Measurements from ENCODE around the gene CPEB3.
A peak's percentile ranks its signal among the peaks of the same experiment; 100 is the strongest.
"Not testable (repeated sequence)": the region's sequence is repeated elsewhere in the genome, so short reads cannot be mapped to it uniquely, and the experiment has no call there.

The CPEB3 gene

DNA sequence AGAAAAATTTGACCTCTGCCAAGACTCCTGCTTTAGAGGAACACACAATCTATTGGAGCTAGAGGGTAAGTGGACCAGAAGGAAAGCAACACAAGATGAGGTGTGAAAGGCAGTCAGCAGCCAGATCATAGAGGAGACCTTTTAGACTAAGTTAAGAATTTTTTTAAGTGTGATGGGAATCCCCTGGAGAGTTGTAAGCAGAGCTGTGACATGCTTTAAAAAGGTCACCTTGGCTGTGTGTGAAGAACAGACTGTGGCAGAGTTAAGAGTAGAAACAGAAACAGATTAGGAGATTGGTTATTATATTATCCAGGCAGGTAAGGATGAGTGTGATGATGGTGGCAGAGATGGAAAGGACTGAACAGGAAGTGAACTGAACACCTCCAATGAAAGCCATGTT, 23.5 kb downstream of the CPEB3 start:
- no peak for DNase-seq (ENCODE audit: low read depth)

DNA sequence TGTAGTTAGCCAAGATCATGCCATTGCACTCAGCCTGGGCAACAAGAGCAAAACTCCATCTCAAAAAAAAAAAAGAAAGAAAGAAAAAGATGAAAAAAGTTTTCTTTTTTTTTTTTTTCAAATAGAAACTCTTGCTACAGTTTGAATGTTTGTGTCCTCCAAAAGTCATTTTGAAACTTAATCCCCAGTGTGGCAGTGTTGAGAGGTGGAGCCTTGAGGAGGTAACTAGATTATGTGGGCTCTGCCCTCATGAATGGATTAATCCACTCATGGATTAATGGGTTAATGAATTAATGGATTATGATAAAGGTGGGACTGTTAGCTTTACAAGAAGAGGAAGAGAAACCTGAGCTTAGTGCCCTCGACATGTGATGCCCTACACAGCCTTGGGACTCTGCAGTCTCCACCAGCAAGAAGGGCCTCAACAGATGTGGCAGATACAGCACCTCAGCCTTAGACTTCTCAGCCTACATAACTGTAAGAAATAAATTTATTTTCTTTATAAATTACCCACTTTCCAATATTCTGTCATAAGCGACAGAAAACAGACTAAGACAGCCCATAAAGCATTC, 25.1 kb downstream of the CPEB3 start:
- no peak for DNase-seq (ENCODE audit: low read depth)

DNA sequence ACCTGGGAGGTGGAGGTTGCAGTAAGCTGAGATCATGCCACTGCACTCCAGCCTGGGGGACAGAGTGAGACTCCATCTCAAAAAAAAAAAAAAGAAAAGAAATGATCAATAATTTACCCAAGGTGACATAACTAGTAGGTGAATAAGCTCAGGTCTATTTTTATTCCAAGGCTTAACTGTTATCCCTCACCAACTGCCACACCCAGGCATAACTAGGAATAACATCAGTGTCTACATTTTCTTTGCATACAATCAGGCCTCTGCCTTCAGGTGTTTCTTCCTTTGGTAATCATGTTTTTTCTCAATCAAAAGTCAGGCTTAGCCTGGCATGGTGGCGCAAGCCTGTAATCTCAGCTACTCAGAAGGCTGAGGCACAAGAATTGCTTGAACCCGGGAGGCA, 26.6 kb downstream of the CPEB3 start:
- DNase-seq (ENCODE audit: low read depth), result no peak

DNA sequence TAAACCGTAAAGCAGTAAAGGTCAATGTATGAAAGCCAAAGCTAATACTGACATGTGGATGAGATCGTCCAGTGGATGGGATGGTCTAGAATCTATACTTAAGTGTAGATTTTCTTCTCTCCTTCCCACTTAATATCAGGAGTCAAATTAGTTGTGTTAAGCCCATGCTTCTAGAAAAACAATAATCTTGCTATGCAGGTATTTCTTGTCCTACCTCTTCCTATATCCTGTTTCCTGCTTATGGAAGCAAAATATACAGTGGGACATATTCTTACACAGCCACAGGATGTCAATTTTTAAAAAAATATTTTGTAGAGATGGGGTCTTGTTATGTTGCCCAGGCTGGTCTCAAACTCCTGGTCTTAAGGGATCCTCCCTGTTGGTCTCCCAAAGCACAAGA, 27.5 kb downstream of the CPEB3 start:
- no peak for DNase-seq (ENCODE audit: low read depth)

- DNase-seq (ENCODE audit: low read depth), result no peak
Measured at GRCh38 chr10:92248566-92248965, 42.3 kb downstream of the CPEB3 start.

GRCh38 chr10:92244796-92245195, 46.1 kb downstream of the CPEB3 start:
- no peak for DNase-seq (ENCODE audit: low read depth)

DNA sequence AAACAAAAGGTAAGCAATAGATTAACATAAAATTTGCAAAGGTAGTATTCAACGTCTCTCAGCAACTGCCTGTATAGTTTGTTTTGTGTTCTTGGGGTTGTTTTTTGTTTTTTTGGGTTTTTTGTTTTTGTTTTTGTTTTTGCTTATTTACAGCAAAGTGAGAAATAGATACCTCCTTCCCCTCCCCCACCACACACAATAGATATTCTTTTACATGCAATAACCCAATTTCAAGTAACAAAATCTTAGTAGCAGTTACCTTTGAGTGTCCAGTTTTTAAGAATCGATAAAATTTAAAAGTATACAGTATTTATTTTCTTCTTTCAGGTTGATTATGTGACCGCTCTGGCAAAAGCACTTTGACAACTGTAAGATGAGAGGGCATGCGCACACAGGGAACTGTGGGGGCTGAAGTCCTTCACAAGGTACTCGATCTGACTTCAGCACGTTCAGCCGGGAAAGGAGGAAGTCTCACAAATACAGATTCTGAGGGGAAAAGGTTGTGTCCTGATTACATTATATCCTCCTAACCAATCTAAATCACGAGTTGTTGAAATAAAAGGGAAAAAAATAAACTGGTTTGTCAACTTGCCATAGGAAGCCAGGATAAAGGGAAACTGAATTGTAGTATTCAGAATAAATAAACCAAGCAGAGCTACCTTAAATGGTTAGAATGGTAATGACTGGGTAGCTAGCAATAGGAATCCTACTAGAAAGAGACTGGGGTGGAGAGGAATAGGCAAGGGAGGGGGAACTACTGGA, 47.8 kb downstream of the CPEB3 start:
- no peak for DNase-seq (ENCODE audit: low read depth)

DNA sequence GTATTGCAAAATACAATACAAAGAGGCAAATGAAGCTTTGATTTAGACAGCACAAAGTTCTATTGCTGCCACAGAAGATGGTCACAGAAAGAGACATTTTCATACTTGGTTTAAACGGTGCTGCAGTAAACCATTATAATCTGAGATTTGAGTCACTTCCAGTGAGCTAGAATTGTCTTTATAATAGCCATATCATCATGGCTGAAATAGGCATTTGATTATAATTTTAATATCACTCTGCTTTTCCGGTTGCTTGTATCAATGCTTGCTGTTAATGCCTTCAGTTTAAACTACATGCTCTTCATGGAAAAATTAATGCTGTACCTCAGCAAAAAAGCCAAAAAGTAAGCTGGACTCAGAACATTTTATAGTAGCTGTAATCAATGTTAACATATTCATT, 48.5 kb downstream of the CPEB3 start:
- no peak for DNase-seq (ENCODE audit: low read depth)

- no peak for DNase-seq (ENCODE audit: low read depth)
Measured at GRCh38 chr10:92241501-92241900, 49.4 kb downstream of the CPEB3 start.

DNA sequence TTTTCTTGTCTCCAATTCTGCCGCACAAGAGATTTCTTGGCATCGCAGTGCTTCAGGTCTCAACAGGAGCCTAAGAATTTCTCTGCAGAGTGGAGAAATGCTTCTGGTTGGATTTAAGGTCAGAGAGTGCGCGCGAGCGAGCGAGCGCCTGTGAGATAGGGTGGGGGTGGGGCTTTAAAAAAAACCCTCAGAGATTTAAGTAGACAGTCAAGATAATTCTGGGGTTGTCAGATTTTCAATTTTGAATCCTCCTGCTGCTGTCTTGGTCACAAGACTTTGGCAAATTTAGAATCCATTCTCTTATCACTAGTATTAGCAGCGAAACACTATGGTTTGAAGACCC, 49.7 kb downstream of the CPEB3 start:
- no peak for DNase-seq (ENCODE audit: low read depth)

- DNase-seq (ENCODE audit: low read depth), result no peak
Measured at GRCh38 chr10:92240289-92241157, 50.4 kb downstream of the CPEB3 start.

DNA sequence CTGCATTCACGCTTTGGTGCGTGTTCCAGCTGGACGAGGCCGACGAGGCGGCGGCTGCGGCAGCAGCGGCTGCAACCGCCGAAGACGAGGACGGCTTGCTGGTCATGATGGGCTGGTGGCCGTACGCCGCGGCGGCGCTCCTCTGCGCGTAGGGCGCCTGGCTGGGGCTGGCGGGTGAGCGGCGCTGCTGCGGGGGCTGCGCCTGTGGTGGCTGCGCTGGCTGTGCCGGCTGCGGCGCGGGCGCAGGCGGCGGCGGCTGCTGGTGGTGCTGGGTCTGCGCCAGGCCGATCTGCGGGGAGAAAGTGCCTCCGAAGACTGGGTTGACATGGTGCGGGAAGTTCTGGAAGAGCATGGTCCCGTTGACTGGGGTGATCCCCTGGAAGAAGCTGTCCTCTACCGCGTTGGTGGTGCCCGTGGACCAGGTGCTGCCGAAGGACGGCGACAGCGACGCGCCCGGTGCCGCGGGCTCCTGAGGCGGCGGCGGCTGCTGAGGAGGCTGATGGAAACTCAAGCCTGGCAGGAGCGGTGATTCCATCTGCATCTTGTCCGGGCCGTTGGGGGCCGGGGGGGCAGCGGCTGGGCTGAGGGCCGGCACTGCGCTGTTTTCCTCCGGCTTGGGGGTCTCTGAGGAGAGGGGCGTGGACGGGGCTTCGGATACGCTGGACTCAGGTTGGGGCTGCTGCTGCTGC, 51.1 kb downstream of the CPEB3 start:
- peak; percentile 25 for DNase-seq (ENCODE audit: low read depth)

DNA sequence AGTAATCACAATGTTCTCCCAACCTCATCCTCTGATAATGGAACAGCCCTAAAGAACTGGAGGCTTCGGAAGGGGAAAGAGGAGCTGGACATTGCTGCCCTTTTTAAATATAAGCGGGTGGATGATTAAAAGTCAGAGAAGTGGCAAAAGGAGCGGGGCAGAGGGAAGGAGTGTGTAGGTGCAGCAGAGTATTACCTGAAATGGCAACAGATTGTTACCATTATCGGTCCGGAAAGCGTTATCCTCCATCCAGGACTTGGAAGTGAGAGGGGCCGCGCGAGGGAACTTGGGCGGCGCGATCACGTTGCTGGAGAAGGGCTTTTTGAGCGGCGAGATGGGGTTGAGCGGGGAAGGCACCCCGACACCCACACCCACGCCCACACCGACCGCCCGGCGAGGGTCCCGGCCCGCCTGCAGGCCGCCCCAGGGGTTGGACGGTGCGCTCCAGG, 51.7 kb downstream of the CPEB3 start:
- DNase-seq (ENCODE audit: low read depth), result no peak

- no peak for DNase-seq (ENCODE audit: low read depth)
Measured at GRCh38 chr10:92238586-92239098, 52.2 kb downstream of the CPEB3 start.

- DNase-seq (ENCODE audit: low read depth), result no peak
Measured at GRCh38 chr10:92238054-92238585, 52.8 kb downstream of the CPEB3 start.

DNA sequence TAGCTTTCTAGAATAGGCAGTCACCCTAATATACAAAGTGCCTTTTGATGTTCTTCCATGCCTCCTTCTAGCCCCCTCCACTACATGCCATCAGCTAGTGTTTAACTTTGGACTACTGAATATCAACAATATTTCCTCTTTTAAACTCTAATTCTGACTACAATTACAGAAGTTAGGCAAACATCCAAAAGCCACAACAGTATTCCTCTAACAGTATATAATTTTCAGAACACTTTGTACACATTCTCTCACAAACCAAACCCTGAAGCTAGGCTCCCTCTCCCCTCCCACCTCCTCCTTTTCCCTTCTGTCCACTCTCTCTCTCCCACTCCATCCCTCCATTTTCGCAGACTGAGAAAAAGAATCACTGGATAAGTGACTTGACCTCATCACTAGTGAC, 59.7 kb downstream of the CPEB3 start:
- DNase-seq (ENCODE audit: low read depth), result no peak

DNA sequence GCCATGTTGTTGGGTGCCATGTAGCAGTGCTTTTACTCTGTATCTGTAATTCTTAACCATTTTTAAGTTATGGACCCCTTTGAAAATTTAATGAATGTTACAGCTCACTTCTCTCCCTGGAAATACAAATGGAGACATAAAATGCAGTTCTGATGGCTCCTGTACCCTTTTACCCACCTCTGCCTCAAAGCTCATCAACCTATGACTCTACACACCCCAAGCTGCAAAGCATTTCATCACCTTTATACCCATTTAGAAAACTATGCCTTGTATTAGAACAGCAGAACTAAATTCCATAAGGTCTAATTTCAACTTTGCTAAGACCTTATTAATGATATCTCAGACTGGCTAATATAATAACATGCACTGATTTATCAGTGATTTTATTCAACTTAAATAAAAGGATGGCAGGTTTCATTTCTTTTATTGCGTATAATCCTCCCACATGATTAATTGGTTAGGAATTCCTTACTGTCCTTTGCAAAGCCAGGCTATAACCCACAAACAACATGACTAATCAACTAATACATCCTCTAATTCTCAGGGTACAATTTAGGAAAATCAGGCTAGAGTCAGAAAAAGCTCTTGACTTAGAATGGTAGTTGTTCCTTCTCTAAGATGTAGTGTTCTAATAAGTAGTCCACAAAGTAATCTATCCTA, 68.1 kb downstream of the CPEB3 start:
- no peak for DNase-seq (ENCODE audit: low read depth)

GRCh38 chr10:92219559-92219958, 71.3 kb downstream of the CPEB3 start:
- no peak for DNase-seq (ENCODE audit: low read depth)

DNA sequence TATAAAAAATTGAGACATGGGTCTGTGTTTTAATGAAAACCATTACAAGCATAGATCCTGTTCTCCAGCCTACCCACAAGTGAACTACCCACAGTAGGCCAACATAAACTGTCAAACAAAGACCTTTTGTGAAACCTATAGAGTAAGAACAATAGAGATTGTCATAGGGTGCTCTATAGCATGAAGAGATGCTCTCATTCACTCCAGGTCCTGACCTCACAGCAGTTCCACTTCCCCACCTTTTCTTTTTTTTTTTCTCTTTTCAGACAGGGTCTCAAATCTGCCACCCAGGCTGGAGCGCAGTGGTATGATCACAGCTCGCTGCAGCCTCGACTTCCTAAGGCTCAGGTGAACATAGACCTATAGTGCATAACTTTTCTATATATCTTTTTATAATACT, 72.3 kb downstream of the CPEB3 start:
- DNase-seq (ENCODE audit: low read depth), result no peak

- DNase-seq (ENCODE audit: low read depth), result not testable (repeated sequence)
Measured at GRCh38 chr10:92216608-92217007, 74.3 kb downstream of the CPEB3 start.

GRCh38 chr10:92215222-92215621, 75.7 kb downstream of the CPEB3 start:
- DNase-seq (ENCODE audit: low read depth), result not testable (repeated sequence)
